Endodermal cell (in vitro differentiated cells): ENCODE measurements around the gene ZNF563. TPM values are rescaled to one million over a fixed set of nuclear protein-coding genes. Genes with fewer than 3 reads are reported as not detected.
A peak's percentile ranks its signal among the peaks of the same experiment; 100 is the strongest.
"Not testable (repeated sequence)": the region's sequence is repeated elsewhere in the genome, so short reads cannot be mapped to it uniquely, and the experiment has no call there.

ENCODE experiments used
- DNase-seq: peaks from one replicate; pipeline ENCODE4 v3.0.0-alpha.2; 2017
- H3K27ac ChIP-seq: 2 replicates; pipeline ENCODE4 v1.5.1; 2013; ENCODE audit warnings: mild to moderate bottlenecking, low read depth, low read length, moderate library complexity
- H3K27me3 ChIP-seq: 2 replicates; pipeline ENCODE4 v1.6.1; 2013; ENCODE audit warnings: mild to moderate bottlenecking, low read length, moderate library complexity; ENCODE audit not compliant: insufficient read depth, control insufficient read depth, poor library complexity, severe bottlenecking
- H3K36me3 ChIP-seq: 2 replicates; pipeline ENCODE4 v1.7.0; 2013; ENCODE audit warnings: mild to moderate bottlenecking, low read length, moderate library complexity; ENCODE audit not compliant: control insufficient read depth, insufficient read depth
- H3K4me1 ChIP-seq: one replicate; pipeline ENCODE4 v1.7.0; 2013; ENCODE audit warnings: low read length; ENCODE audit not compliant: control insufficient read depth, insufficient read depth
- H3K4me3 ChIP-seq: 2 replicates; pipeline ENCODE4 v1.5.1; 2013; ENCODE audit warnings: mild to moderate bottlenecking, low read length, moderate library complexity
- H3K9ac ChIP-seq: 2 replicates; pipeline ENCODE4 v1.6.1; 2013; ENCODE audit warnings: mild to moderate bottlenecking, low read length, moderate library complexity; ENCODE audit not compliant: poor library complexity, severe bottlenecking; ENCODE audit errors: extremely low read depth
- H3K9me3 ChIP-seq: 2 replicates; pipeline ENCODE4 v1.6.1; 2013; ENCODE audit warnings: mild to moderate bottlenecking, low read length, moderate library complexity; ENCODE audit not compliant: control insufficient read depth
- H3K27ac Mint-ChIP-seq: 2 replicates; pipeline ENCODE4 v1.8.0; 2020; ENCODE audit warnings: mixed read lengths
- H3K27me3 Mint-ChIP-seq: 2 replicates; pipeline ENCODE4 v1.8.0; 2021; ENCODE audit warnings: mild to moderate bottlenecking, mixed read lengths; ENCODE audit not compliant: insufficient read depth
- H3K36me3 Mint-ChIP-seq: 2 replicates; pipeline ENCODE4 v1.8.0; 2020; ENCODE audit warnings: low read depth, mixed read lengths
- H3K4me1 Mint-ChIP-seq: 2 replicates; pipeline ENCODE4 v1.8.0; 2020; ENCODE audit warnings: mixed read lengths
- H3K4me3 Mint-ChIP-seq: 2 replicates; pipeline ENCODE4 v1.8.0; 2020; ENCODE audit warnings: mild to moderate bottlenecking, moderate library complexity, mixed read lengths
- H3K9me3 Mint-ChIP-seq: 2 replicates; pipeline ENCODE4 v1.8.0; 2020; ENCODE audit warnings: mild to moderate bottlenecking, mixed read lengths
- CTCF ChIP-seq: fragments of 200-600 bp; sonication (generic); conservative IDR thresholded peaks from 2 replicates; pipeline ENCODE4 v1.5.0; 2021; ENCODE audit warnings: antibody characterized with exemption, mild to moderate bottlenecking
- WGBS, 2 experiments: methylation state at CpG; one replicate each; pipeline versions ENCODE4 v1.1.5 to v1.1.7; 2013; ENCODE audit warnings: missing lambda C conversion rate in 2 of 2, mixed read lengths in 1 of 2; ENCODE audit not compliant: insufficient coverage in 1 of 2, insufficient read length in 1 of 2; 5-methylcytosine and 5-hydroxymethylcytosine counted together
- total RNA-seq, 2 donors: library from RNA; stranded (reverse); fragmentation: NEBNext Ultra II Directional in 1 of 2; extraction: Animal tissue kit (Norgen Biotek cat#: 25700) in 1 of 2; gene quantifications; 2 replicates in 1 of 2; 3 replicates in 1 of 2; pipeline ENCODE4 v1.2.1, GENCODE V29; 2021

The ZNF563 gene
- total RNA-seq, 2 donors from 2014 or later, result 2.2 to 3.1 TPM

GRCh38 chr19:12374026-12374425, 40.6 kb upstream of the ZNF563 start:
- 89% methylated on average over 1 of the region's 1 CpG; no CpG with 5 or more reads in 1 of the 2 experiments for WGBS, 2 experiments
- no peak for DNase-seq
- Histone ChIP-seq H3K27me3 (no peaks in the 10 kb centered on the region), H3K27ac (no peak overlapping the region), H3K9me3 (peaks cover 21% of the 10 kb centered on the region), H3K36me3 (no peaks in the 10 kb centered on the region), H3K4me3 (no peak overlapping the region), H3K9ac (no peak overlapping the region), H3K4me1 (no peaks in the 10 kb centered on the region)
- Mint-ChIP-seq H3K36me3 (peaks cover 2% of the 10 kb centered on the region), H3K4me1 (no peaks in the 10 kb centered on the region), H3K4me3 (no peak overlapping the region), H3K27me3 (peaks cover 3% of the 10 kb centered on the region), H3K27ac (no peak overlapping the region), H3K9me3 (peaks cover 69% of the 10 kb centered on the region)
- TF ChIP-seq CTCF, result no peak

GRCh38 chr19:12365236-12366162, 32.1 kb upstream of the ZNF563 start, which contains the start of gene ZNF442:
TSS of gene ZNF442 (minus strand) at chr19:12365683. CDS start at chr19:12363631, 2,052 bp downstream.
- H3K27ac Mint-ChIP-seq, result peak within 1 kb of the TSS; percentile 93
- TF ChIP-seq CTCF, result peak; percentile 74
- no peaks in the 10 kb centered on the region for H3K4me1 Mint-ChIP-seq
- Histone ChIP-seq H3K36me3 (no peaks in the 10 kb centered on the region), H3K27ac (peak within 1 kb of the TSS; percentile 85), H3K4me3 (peak within 1 kb of the TSS; percentile 92), H3K27me3 (no peaks in the 10 kb centered on the region), H3K9ac (peak within 1 kb of the TSS; percentile 78), H3K4me1 (no peaks in the 10 kb centered on the region), H3K9me3 (peaks cover 31% of the 10 kb centered on the region)
- peaks cover 23% of the 10 kb centered on the region for H3K27me3 Mint-ChIP-seq
- WGBS, 2 experiments, result 0 to 1% methylated on average over 7 to 51 of the region's 51 CpGs
- peak; percentile 98 for DNase-seq
- peaks cover 16% of the 10 kb centered on the region for H3K36me3 Mint-ChIP-seq
- H3K9me3 Mint-ChIP-seq, result peaks cover 72% of the 10 kb centered on the region
- peak within 1 kb of the TSS; percentile 76 for H3K4me3 Mint-ChIP-seq

- H3K36me3 Mint-ChIP-seq, result peaks cover 16% of the 10 kb centered on the region
- no peaks in the 10 kb centered on the region for H3K27me3 ChIP-seq
- peaks cover 23% of the 10 kb centered on the region for H3K27me3 Mint-ChIP-seq
- H3K36me3 ChIP-seq, result no peaks in the 10 kb centered on the region
- TF ChIP-seq CTCF, result peak; percentile 15
- H3K9me3 Mint-ChIP-seq, result peaks cover 75% of the 10 kb centered on the region
- H3K4me3 Mint-ChIP-seq, result peak overlapping the region; percentile 76
- H3K4me1 ChIP-seq, result no peaks in the 10 kb centered on the region
- H3K27ac ChIP-seq, result peak overlapping the region; percentile 85
- H3K9me3 ChIP-seq, result peaks cover 31% of the 10 kb centered on the region
- 24 to 32% methylated on average over 18 to 28 of the region's 28 CpGs for WGBS, 2 experiments
- no peak for DNase-seq
- H3K4me3 ChIP-seq, result peak overlapping the region; percentile 92
- no peak overlapping the region for H3K27ac Mint-ChIP-seq
- peak overlapping the region; percentile 78 for H3K9ac ChIP-seq
- H3K4me1 Mint-ChIP-seq, result no peaks in the 10 kb centered on the region
Measured at GRCh38 chr19:12364391-12365235, 31.2 kb upstream of the ZNF563 start.

GRCh38 chr19:12362236-12362635, 28.8 kb upstream of the ZNF563 start:
- H3K9me3 ChIP-seq, result peaks cover 34% of the 10 kb centered on the region
- H3K27ac Mint-ChIP-seq, H3K4me1 ChIP-seq, H3K36me3 ChIP-seq, H3K9ac ChIP-seq, H3K4me3 ChIP-seq, DNase-seq, H3K27me3 ChIP-seq, H3K4me3 Mint-ChIP-seq, H3K27ac ChIP-seq, H3K4me1 Mint-ChIP-seq: not testable (repeated sequence)
- WGBS, 2 experiments, result 91 to 100% methylated on average over 1 to 30 of the region's 30 CpGs
- H3K36me3 Mint-ChIP-seq, result peaks cover 16% of the 10 kb centered on the region
- peaks cover 18% of the 10 kb centered on the region for H3K27me3 Mint-ChIP-seq
- H3K9me3 Mint-ChIP-seq, result peaks cover 75% of the 10 kb centered on the region
